Stimulated activated CD4-positive, alpha-beta T cell treated with anti-CD3 and anti-CD28 coated beads, Interleukin-12 subunit alpha, Interleukin-12 subunit beta, amount 100 ng/mL, for 4 hours (primary cell): ENCODE results near the gene SNAPC3.

ENCODE experiments used
- DNase-seq: peaks from one replicate; pipeline ENCODE4 v3.0.0-alpha.2; 2020

Gene SNAPC3

DNA sequence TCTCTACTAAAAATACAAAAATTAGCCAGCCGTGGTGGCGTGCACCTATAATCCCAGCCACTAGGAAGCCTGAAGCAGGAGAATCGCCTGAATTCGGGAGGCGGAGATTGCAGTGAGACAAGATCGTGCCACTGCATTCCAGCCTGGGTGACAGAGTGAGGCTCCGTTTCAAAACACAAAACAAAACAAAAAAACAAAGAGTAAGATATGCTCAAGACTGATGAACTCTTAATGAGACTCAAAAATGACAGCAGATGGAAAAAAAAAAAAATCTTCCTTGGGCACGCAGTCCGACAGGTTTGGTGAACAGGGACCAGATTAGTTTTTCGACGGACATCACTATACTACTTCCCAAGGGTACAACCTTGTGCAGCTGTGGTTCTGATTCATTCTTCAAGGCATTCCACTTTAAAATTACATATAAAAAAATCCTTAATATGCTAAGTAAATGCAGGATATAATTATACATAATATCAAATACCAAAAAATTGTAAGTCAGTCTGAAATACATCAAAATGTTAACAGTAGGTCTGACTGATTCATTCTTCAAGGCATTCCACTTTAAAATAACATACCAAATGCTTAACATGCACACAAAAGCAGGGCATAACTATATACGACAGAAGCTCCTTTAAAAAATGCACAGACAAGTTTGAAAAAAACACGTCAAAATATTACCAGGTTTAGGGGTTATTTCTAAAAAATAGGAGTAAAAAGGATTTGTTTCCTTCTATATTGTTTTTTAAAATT is 75.7 kb downstream of the SNAPC3 start:
- no peak for DNase-seq

DNA sequence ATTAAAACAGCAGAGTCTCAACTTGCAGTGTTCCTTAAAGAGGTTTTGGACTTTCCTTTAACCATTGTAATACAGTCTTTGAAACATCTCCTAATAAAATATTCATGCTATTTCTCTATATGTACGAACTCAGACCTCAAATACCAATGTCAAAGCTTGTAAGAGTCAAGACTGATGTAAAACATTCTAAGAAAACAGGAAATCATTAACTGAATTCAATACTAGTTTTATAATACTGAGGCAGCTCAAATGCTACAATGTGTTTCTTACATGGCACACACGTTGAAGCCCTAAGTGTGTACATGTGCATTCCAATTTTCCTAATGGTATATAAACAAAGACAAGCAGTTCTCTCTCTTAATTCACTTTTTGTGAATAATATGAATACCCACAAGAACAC is 76.5 kb downstream of the SNAPC3 start:
- DNase-seq, result no peak

DNA sequence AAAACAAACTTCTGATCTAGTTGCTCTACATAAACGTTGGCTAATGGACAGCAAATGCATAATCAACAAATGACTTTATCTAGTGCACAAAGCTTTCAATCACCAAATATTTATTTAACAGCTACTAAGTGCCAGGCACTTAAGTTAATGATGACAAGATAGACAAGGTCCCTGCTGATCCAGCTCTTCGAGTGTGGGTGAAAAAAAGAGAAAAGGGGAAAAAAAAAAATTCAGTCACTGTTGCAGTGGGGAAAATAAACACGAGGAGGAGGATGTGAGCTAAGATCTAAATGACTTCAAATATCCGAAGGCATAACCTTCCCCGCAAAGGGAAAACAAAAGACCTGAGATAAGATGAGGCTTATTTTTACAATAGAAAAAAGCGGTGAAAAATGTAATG is 78.5 kb downstream of the SNAPC3 start:
- DNase-seq, result no peak

DNA sequence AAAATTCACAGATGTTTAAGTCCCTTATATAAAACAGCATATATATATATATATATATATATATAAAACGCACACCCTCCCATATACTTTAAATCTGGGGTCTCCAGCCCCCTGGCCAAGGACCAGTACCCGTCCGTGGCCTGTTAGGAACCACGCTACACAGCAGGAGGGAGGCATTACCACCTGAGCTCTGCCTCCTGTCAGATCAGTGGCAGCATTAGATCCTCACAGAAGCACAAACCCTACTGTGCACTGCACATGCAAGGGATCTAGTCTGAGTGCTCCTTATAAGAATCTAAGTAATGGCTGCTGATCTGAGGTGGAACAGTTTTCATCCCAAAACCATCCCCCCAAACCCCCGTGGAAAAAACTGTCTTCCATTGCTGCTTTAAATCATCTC is 79.1 kb downstream of the SNAPC3 start:
- no peak for DNase-seq

DNA sequence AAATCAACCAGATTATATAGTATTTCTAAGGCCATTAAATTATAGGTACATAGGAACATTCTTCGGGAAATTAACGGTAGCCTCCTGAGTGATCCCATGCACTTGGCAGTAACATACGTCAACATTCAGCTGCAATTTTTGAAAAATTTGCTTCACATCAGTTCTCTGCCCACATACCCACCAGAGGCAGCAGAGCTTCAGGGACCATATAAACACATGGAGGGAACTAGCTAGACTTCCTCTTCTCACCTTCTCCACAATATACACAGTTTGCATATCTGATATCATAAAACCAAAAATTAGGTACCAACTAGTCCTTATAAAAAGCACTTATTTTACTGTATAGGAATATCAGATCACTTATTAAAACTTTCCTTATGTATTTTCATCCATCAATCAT is 83.2 kb downstream of the SNAPC3 start:
- DNase-seq, result no peak

DNA sequence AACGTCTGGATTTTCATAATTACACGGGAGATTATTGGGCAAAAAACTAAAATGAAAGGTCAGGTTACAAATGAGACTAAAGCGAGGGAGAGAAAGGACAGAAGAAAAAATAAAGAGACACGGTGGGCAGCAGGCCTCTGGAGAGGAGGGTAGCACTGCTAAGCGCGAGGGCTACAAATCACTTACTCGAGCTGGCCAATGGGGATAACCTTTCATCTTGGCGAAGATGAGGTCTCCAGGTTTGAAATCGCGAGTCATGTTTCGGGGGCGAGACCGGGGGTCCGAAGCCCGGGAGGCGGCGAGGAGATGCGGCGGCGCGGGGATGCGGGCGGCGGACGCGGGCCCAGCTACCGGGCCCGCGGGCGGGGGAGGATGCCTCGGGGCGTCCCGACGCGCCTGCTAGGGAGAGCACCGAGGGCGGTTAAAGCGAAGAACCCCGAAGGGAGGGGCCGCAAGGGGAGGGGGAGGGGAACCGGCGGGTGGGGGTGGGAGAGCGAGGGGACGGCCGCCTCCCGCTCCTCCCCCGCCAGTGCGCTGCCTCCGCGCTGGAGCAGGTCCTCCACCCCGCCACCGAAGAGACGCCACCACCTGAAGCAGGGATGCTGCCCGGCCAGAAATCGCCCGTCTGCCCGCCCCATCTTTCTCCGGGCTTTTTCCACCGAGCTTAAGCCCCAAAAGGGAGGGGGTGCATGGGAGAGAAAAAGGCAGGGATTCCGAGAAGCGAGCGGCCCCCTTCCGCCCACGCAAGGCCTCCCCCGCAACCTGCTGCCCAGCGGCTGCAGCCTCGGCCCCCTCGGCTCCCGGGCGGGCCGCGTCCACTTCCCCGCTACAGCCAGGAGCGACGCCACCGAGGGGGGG is 87.5 kb downstream of the SNAPC3 start:
- DNase-seq, result peak; percentile 66

DNA sequence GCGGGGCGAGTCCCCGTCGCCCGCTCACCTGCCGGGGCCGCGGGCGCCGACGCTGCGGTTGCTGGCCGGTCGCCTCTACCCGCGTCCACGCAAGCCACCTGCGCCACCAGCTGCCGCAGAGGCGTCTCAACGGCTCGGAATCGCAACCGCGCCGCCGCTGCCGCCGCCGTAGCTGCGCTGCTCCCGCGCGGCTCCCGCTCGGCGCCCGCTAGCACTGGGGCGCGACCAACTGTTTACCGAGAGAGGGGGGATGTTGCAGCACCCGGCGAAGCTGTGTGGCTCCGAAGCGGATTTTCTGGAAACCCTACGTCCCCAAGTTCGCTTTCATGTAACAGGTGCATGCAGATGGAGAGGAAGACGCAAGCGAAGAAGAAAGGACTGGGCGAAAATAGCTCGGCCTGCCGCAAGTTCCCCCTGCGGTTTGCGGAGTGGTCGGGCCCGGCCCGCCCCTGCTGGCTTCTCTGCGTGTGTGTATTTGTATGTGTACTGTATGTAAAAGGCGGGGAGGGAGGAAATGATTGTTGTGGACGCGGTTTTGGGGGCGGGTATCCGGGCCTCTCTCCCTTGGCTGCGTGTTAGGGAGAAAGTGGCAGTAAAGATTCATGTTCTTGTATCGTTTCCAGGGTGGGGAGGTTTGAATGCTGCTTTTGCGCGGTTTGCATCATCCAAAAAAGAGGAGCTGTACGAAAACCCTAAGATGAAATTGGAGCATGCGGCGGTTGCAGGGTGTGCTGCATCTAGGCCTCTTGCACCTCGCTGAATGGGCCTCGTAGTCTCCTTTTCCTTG is 88.3 kb downstream of the SNAPC3 start, which contains the start of gene PSIP1:
PSIP1 (minus strand) TSS at position 182 of the 787 bp plus-strand sequence. CDS start 782 bp downstream, outside the sequence.
- peak; percentile 77 for DNase-seq
